GM21737 (cell line): Measurements from ENCODE around the gene TSPAN14.

ENCODE experiments used
- ATAC-seq: cut with Tn5 transposase; IDR thresholded peaks from one replicate; pipeline ENCODE4 v1.9.1; 2021; ENCODE audit warnings: mild to moderate bottlenecking, moderate library complexity; ENCODE audit not compliant: unreplicated experiment

TSPAN14 gene

GRCh38 chr10:80486785-80487420, 32.8 kb downstream of the TSPAN14 start:
- ATAC-seq: no peak

GRCh38 chr10:80487421-80487785, 33.3 kb downstream of the TSPAN14 start:
- ATAC-seq: no peak

DNA sequence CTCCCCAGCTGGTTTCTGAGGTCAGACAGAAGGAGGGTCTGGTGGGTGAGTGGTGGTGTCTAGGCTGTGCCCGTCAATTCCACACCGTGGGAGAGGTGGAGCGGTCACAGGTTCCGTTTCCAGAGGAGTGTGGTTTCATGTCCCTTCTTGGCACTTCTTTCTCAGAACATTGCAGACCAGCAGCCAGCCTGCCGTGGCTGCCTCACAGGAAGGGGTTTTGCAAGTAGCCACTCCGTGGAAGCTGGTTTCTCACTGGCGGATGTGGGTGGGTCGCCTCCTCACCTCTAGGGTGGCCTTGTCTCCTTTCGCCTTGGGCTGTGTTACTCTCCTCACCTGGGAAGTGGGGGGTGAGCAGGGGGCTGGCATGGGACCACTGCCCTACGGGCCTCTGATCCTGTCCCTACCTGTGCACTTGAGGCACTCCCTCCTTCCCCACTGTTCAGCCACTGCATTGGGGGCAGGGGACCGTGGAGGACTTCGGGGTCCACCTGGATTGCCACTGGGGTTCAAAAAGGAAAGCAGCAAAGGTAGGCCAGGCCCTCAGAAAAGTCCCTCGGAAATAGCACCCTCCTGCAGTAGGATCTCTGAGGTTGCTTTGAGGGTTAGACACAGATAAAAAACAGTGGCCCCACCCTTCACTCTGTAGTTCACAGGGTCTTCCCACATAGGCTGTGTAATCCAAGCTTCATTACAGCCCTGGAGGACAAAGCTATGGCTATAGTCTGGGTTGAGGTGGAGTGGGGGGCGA, 33.9 kb downstream of the TSPAN14 start:
- ATAC-seq: no peak

GRCh38 chr10:80488539-80489066, 34.5 kb downstream of the TSPAN14 start:
- no peak for ATAC-seq

DNA sequence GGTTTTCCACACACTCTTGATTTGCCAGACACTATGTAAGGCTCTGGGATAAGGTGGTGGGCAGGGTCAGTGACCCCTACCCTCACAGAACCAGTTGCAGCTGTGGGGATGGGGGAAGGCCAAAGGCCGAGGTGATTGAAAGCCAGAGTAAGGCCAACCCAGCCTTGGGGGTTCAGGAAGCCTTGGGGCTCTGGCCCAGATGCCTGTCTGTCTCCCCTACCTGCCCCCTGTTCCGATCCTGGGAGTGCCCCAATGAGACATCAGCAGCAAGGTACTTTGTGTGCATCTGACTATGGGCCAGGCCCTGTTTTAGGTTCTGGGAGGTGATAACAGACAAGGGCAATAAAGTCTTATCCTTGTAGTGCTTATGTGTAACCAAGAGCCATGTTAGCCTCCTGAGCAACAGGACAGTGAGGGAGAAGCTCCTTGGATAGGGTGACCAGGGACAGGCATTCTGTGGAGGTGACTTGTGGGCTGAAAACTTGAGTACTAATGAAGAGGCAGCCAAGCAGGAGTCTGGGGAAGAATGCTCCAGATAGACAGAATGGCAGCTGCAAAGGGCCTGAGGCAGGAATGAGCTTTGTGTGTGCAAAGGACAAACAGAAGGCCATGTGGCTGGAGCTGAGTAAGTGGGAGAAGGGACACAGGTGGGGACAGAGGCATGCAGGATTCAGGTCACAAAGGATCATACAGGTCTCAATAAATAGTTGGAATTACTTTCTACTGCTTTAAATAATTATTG, 35.4 kb downstream of the TSPAN14 start:
- no peak for ATAC-seq

- no peak for ATAC-seq
Observed at GRCh38 chr10:80491251-80492102, 37.4 kb downstream of the TSPAN14 start.

GRCh38 chr10:80492848-80493521, 38.9 kb downstream of the TSPAN14 start:
- ATAC-seq: peak; percentile 15

DNA sequence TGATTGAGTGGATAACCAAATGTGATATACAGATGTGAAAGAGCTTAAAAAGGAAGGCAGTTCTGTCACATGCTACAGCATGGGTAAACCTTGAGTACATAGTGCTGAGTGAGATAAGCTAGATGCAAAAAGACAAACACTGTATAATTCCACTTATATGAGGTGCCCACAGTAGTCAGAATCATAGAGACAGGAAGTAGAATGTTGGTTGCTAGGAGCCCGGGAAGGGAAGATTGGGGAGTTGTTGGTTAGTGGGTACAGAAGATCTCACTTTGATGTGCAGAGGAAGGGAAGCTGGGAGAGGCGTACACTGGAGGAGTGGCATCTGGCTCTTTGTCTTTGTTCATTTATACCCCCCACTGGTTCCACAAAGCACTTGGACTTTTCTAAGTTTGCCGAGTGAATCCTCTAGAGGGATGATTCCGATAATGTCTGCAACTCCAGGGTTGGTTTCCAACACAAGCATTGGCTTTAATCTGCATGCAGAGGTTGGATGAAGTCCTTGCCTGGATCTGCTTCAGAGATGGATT, 39.5 kb downstream of the TSPAN14 start:
- peak; percentile 50 for ATAC-seq

- no peak for ATAC-seq
Observed at GRCh38 chr10:80496555-80497172, 42.6 kb downstream of the TSPAN14 start.

DNA sequence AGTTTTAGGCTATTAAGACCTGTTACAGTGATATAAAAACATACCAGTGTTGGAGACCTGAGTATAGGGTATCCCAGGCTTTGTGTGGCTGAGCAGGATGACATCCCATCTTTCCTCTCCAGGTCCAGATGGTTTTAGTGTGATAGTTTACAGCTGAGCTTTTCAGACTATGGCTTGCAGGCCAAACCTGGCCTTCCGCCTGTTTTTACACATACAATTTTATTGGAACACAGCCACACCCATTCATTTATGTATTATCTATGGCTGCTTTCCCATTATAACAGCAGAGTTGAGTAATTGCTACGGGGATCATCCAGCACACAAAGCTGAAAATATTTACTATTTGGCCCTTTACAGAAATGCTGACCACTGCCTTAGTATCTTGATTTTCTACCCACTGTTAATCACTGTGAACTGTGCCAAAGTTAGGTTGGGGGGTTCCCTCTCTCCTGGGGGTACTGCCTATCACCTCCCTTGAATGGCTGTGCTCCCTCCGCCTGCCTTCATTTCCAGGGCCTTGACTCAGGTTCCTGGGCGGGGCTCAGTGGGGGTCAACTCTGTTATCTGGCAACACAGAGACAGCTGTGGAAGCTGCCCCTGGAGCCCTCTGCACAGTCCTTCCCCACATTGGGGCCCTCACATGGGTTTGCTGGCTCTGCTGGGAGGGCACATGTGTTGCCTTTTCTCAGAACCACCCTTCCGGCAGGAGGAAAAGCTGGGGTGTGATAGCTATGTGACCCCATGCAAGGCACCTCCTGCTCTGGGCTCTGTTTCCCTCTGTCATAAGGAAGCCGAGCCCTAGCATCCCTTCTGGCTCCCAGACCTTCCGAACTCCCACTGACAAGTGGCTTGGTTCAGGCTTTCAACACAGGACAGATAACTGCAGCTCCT, 43.3 kb downstream of the TSPAN14 start:
- ATAC-seq: no peak

- no peak for ATAC-seq
Observed at GRCh38 chr10:80498078-80498832, 44.1 kb downstream of the TSPAN14 start.

- no peak for ATAC-seq
Observed at GRCh38 chr10:80498833-80499741, 45.0 kb downstream of the TSPAN14 start.

DNA sequence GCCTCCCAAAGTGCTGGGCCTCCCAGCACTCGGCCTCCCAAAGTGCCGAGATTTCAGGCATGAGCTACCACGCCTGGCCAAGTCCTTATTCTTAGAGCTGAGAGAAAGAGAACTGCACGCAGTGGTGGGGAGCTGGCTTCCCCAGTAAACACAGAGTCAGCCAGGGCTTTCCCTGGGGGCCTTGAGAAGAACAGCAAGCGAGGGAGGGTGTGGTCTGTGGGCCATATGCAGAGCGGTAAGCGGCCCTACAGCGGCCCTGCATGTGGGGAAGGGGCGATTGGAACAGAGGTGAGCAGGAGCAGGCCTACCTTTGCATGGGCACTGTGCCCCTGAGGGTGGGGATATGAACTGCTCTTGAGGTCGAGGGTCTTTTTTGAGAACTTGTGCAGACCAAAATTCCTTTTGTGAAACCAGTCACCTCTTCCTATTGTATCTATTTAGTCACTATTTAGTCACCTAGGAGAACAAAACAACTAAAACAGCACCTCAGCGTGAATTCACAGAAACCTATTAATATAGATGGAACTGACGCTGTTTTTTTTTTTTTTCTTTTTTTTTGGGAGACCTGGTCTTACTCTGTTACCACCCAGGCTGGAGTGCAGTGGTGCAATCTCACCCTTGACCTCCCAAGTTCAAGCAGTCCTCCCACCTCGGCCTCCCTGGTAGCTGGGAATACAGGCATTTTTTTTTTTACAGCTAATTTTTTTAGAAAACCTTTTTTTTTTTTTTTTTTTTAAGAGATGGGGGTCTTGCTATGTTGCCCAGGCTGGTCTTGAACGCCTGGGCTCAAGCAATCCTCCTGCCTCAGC, 46.7 kb downstream of the TSPAN14 start:
- peak; percentile 60 for ATAC-seq

GRCh38 chr10:80501381-80501912, 47.3 kb downstream of the TSPAN14 start:
- ATAC-seq: no peak

DNA sequence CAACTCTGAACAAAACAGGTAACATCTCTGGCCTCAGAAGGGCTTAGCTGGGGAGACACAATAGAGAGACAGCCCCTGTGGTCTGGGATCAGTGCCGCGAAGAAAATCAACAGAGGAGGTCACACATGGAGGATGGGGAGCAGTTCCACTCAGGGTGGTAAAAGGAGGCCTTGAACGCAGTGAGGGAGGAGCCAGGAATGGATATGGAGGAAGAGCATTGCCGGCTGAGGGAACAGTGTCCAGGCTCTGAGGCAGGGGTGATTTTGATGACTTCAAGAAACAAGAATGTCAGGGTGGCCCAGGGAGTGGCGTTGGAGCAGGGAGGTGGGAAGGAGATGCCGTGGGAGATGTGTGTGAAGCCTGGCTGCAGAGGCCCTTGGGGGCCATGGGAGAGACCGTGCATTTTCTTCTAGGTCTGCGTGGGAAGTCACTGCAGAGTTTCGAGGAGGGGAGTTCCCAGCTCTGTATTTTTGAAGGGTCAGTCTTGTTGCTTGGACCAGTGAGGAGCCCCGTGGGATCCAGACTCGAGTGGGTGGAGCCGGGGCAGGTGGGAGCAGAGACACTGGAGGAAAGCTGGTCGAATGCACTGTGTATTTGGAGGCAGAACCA, 47.9 kb downstream of the TSPAN14 start:
- no peak for ATAC-seq
